Pancreas (tissue), 10 donors: ENCODE data around the gene NKD1. TPM values are rescaled to one million over a fixed set of nuclear protein-coding genes. Genes with fewer than 3 reads are reported as not detected.

ENCODE experiments used
- ATAC-seq, 4 donors: fragments of 200-7000 bp; cut with Tn5 transposase; one replicate each; pipeline versions ENCODE4 v1.8.0 to v1.9.1; 2020; ENCODE audit warnings: mild to moderate bottlenecking in 4 of 4, moderate library complexity in 4 of 4
- DNase-seq, 6 donors: peaks; one replicate each; pipeline ENCODE4 v3.0.0-alpha.2; 2020
- FAIRE-seq: peaks from 2 replicates; lab custom pipeline; 2012; peaks lifted over from hg19 to GRCh38; lab: Jason Lieb, UNC
- H3K27ac ChIP-seq, 4 donors: fragments of 200-600 bp; sonication (generic); 1 replicate in 3 of 4; 2 replicates in 1 of 4; pipeline versions ENCODE4 v1.5.0 to v1.8.0; 2020
- H3K27me3 ChIP-seq, 4 donors: fragments of 200-600 bp; one replicate each; pipeline ENCODE4 v1.8.0; 2021
- H3K36me3 ChIP-seq, 3 donors: fragments of 200-600 bp; sonication (generic) in 1 of 3; one replicate each; pipeline versions ENCODE4 v1.5.0 to v1.8.0; 2020 to 2021
- H3K4me1 ChIP-seq, 3 donors: fragments of 200-600 bp; one replicate each; pipeline ENCODE4 v1.8.0; 2021
- H3K4me3 ChIP-seq, 4 donors: fragments of 200-600 bp; sonication (generic) in 2 of 4; one replicate each; pipeline versions ENCODE4 v1.5.0 to v1.8.0; 2020 to 2021
- H3K9me3 ChIP-seq, 4 donors: fragments of 200-600 bp; one replicate each; pipeline ENCODE4 v1.8.0; 2021
- whole genome bisulfite sequencing, 2 donors: extraction: QIAGEN DNeasy Blood & Tissue Kit; methylation state at CpG; one replicate each; pipeline ENCODE4 v1.1.7; 2013; 5-methylcytosine and 5-hydroxymethylcytosine counted together
- intact Hi-C, 3 donors: fragments of 100-400 bp; cut with DNase I; formaldehyde crosslinking; loops; one replicate each; pipeline versions ENCODE4 v1.11.1 to v1.14.2; 2022
- polyA plus RNA-seq, 2 donors: library from polyadenylated mRNA; stranded (reverse); fragments of 200-250 nt; gene quantifications; one replicate each; pipeline ENCODE4 v1.2.3, GENCODE V29; 2013
- total RNA-seq, 6 donors: library from RNA; stranded (reverse); fragmentation: NEBNext Ultra II Directional in 4 of 6; extraction: Animal tissue kit (Norgen Biotek cat#: 25700) in 4 of 6; gene quantifications; one replicate each; pipeline versions ENCODE4 v1.2.1 to v1.2.4, GENCODE V29; 2021 to 2023
- TF ChIP-seq, protein P1 (sequence below), 4 donors: fragments of 200-600 bp; sonication (generic) in 3 of 4; IDR thresholded peaks; one replicate each; pipeline versions ENCODE4 v1.5.0 to v1.8.0; 2021; ENCODE audit warnings: antibody characterized with exemption in 4 of 4
- donor health status: healthy with polysubstance abuse.
- donor health status: DM: no; HTN: no; CAD: no; lungs with moderate emphysema.
- donor health status: DM: no; HTN: no; CAD: no.
- donor health status: control.
- donor health status: control.
- donor health status: Bipolar disorder and iron deficiency.
- donor health status: DM: yes; HTN: yes; CAD: no.
- donor health status: DM: no; HTN: no; CAD: no.
- donor health status: DM: no; HTN: no; CAD: no.
- donor health status: DM: yes; HTN: yes; CAD: no.

The NKD1 gene
- total and polyA plus RNA-seq, 8 donors: 0.45 to 5.8 (median 4.4) TPM

DNA sequence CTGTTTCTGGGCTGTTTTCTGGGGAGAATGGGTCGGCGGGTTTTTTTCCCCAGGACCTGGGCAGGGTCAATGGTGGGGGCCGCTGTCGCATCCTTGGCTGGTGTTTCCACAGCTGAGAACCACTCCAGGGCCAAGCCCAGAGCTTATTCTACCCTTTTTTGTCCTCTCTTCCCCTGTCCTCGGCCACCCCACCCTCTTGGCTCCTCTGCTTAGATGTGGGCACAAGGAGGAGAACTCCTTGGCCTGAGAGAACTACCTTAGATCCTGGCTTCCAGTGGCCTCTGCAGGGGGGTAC is 149.2 kb downstream of the NKD1 start:
- Histone ChIP-seq H3K27me3 (no peaks in the 10 kb centered on the region), H3K9me3 (no peaks in the 10 kb centered on the region), H3K27ac (peak overlapping the region in 2 of 4 donors; percentile 26 to 60), H3K4me3 (no peak overlapping the region), H3K4me1 (peaks cover 0 to 5% (median 0%) of the 10 kb centered on the region in 3 donors), H3K36me3 (no peaks in the 10 kb centered on the region)
- TF ChIP-seq, protein P1, sequence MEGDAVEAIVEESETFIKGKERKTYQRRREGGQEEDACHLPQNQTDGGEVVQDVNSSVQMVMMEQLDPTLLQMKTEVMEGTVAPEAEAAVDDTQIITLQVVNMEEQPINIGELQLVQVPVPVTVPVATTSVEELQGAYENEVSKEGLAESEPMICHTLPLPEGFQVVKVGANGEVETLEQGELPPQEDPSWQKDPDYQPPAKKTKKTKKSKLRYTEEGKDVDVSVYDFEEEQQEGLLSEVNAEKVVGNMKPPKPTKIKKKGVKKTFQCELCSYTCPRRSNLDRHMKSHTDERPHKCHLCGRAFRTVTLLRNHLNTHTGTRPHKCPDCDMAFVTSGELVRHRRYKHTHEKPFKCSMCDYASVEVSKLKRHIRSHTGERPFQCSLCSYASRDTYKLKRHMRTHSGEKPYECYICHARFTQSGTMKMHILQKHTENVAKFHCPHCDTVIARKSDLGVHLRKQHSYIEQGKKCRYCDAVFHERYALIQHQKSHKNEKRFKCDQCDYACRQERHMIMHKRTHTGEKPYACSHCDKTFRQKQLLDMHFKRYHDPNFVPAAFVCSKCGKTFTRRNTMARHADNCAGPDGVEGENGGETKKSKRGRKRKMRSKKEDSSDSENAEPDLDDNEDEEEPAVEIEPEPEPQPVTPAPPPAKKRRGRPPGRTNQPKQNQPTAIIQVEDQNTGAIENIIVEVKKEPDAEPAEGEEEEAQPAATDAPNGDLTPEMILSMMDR (IDR thresholded peaks at IDR 0.05): no peak
- no peak for ATAC-seq
- peak in 1 of 6 donors; percentile 27 for DNase-seq
- WGBS, 2 donors: 90 to 97% methylated on average over 5 of the region's 5 CpGs
- no peak for FAIRE-seq
- intact Hi-C loops: no loop called here

DNA sequence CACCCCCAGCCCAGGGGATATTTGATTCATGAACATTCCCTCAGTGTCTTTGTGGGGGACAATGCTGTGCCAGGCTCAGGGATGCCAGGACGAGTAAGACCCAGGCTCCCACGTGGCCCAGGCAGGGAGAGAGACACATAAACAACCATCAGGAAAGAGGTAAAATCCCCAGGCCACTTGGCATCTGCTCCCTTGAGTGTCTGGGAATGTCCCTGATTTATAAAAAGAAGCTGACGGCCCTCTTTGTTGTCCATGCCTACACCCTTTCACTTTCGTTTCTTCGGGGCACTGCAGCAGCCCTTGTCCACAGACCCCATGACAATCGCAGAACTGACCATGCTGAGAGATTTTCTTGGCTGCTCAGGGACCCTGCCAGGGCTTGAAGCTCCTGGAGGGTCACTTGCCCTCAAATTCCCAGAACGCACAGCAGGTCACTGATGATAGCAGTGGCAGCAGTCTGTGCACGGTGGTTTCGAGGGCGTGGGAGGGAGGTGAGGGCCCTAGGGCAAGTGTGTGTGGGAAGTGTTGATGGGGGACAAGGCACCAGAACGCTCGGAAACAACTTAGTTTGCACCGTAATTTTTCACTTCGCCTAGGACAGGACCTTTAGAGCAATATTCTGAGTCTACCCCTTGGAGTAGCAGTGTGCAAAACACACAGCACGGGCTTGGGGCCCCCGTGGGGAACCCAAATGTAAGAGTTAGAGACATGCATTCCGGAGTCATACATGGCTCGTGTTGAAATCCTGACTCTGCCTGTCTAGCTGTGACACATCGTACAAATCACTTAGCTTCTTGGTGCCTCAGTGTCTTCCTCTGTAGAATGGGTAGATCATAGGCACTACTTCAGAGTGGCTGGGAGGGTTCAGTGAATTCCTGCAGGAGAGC is 149.9 kb downstream of the NKD1 start:
- no peaks in the 10 kb centered on the region for H3K9me3 ChIP-seq
- FAIRE-seq: no peak

More for the DNA sequence above, 149.9 kb downstream of the NKD1 start:
- peak overlapping the region in 2 of 4 donors; percentile 26 to 60 for H3K27ac ChIP-seq
- WGBS, 2 donors: 51 to 58% methylated on average over 19 of the region's 19 CpGs
- H3K4me1 ChIP-seq: peaks cover 0 to 5% (median 0%) of the 10 kb centered on the region in 3 donors
- H3K36me3 ChIP-seq: no peaks in the 10 kb centered on the region
- H3K4me3 ChIP-seq: peak overlapping the region in 1 of 4 donors; percentile 29
- no peaks in the 10 kb centered on the region for H3K27me3 ChIP-seq
- intact Hi-C loops: no loop called here
- DNase-seq (peak in 2 of 6 donors; percentile 25 to 54), ATAC-seq (peak in 3 of 4 donors; percentile 54 to 76 (median 67))
- TF ChIP-seq, protein P1 (IDR thresholded peaks at IDR 0.05): no peak

Other genes starting within 250 kb of the NKD1 start
- gene BRD7, start 179.4 kb upstream of the NKD1 start, total RNA-seq: 10 to 100 TPM; 25.4 to 40.4 (median 32.4) TPM
- 10 to 100 TPM; 23.4 to 34.2 TPM for gene BRD7, start 179.4 kb upstream of the NKD1 start, polyA plus RNA-seq
- 1 to 10 TPM in 2 of 6 donors, under 1 TPM in 4; 0.09 to 2.8 (median 0.55) TPM for gene SNX20, start 132.9 kb downstream of the NKD1 start, total RNA-seq
- gene SNX20, start 132.9 kb downstream of the NKD1 start, polyA plus RNA-seq: under 1 TPM; 0.40 to 0.57 TPM
- gene NOD2, start 145.2 kb downstream of the NKD1 start, total RNA-seq: 1 to 10 TPM in 2 of 6 donors, under 1 TPM in 4; 0.08 to 2.1 (median 0.38) TPM
- gene NOD2, start 145.2 kb downstream of the NKD1 start, polyA plus RNA-seq: under 1 TPM; 0.19 TPM
- 10 to 100 TPM; 13.0 to 30.3 (median 18.3) TPM for gene CYLD, start 193.7 kb downstream of the NKD1 start, total RNA-seq
- 10 to 100 TPM in 1 of 2 donors, 1 to 10 TPM in 1; 6.2 to 10.5 TPM for gene CYLD, start 193.7 kb downstream of the NKD1 start, polyA plus RNA-seq